Measurements from ENCODE around the gene C2CD4D.
"Not testable (repeated sequence)": the region's sequence is repeated elsewhere in the genome, so short reads cannot be mapped to it uniquely, and the experiment has no call there.

The C2CD4D gene

DNA sequence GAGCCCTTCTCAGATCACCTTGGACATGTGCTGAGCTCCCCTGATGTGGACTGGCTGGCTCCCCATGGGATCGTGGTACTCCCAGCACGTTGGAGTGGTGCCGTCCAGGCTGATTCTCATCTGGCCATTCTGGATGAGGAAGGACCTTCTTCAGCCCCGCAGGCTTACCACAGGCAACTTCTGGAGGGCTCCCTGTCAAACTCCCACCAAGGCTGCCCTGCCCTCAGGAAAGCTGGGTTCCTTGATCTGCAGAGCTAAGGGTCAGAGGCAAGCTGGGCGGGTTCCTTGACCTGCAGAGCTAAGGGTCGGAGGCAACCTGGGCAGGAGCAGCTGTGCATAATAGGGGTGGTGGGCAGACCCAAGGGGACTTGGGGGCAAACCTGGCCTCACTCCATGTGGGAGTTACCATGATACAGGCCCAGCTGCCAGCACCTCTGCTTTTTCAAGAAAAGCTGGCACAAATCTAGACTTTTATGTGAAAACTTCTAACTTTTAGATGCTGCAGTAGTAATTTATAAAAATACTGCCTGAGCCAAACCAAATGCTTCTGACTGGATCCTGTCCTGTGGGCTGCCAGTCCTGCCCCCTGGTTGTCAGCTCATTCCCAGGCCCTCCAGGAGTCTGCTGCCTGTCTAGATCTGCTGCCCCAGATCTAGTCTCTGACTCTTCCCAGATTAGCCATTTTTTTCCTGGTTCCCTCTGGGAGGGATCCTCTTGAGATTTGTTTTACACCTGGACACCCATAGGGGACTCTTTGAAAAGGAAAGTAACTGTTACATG is 19.5 kb upstream of the C2CD4D start:
- no peak for DNase-seq

DNA sequence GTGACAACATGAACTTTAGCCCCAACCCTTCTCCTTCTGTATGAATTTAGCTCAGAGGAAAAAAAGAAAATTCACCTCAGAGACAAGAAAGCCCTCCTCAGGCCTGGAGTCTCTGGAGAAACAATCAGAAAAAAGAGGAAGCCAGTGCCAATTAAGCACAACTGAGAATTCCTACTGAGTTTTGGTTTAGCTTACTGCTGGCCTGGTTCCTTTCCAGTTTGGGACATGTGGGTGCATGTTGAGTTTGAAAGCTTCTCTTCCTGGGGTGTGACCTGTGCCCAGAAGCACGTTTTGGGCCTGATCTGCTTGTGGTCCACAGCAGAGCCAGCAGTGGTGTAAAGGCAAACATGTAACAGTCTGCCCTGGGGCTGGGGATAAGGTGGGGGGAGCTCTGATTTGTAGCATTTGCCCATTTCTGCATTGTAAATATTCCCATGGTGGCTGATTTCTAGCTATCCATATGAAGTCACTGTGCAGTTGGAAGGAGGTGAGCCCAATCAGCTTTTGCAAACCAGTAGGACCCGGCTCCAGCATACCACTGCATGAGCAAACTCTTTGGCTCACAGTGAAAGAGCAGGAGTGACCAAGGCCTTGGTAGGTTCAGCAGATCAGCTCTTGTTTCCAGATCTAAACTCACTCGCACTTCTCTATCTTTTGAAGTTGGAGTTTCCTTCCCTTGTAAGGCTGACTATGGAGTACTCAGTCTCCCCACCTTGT is 18.6 kb upstream of the C2CD4D start:
- no peak for DNase-seq

DNA sequence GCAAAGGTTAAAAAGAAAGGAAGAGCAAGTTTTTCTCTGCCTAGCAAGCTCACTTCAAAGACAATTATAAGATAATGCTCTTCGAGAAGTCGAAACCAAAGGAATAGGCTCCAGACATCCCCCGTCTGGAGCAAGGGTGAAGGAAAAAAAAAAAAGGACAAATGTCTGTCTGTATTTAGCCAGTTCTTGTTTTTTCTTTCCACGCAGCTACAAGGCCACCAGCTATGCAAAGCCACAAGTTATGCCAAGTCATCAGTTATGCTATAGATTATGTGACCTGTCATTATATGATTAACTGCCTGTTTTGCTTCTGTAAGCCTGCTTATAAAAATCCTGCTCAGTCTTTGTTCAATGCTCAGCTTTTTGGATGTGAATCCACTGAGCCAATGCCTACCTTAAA is 16.3 kb upstream of the C2CD4D start:
- no peak for DNase-seq

DNA sequence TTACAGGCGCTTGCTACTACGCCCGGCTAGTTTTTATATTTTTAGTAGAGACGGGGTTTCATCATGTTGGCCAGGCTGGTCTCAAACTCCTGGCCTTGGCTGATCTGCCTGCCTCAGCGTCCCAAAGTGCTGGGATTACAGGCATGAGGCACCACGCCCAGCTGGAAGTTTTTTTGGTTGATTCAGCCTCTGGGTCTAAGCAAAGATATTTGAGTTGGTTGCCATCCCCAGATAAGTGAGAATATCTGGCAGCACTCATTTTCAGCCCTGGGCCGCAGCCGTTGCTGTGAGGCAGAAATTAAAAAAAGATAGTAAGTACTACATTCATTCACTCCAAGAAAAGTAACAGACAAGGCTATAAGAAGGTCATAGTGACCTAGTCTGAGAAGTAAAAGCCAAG is 15.9 kb upstream of the C2CD4D start:
- not testable (repeated sequence) for DNase-seq

DNA sequence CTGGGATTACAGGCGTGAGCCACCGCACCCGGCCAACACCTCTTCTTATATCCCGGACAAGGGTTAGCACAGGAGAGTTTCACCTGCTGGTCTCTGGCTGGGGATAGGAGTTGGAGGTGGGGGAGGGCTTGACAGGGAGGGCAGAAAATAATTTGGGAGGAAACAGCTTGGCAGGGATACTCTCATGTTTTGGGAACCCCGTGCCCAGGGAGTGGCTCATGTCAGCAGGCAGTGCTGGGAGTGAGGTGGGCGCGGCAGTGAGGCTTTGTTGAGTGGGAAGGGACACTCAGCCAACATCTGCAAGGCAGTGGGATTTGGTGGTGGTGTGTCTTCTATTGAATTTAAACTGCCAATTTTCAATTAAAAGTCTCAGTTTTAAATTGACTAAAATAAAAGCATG is 15.0 kb upstream of the C2CD4D start:
- DNase-seq, result no peak

DNA sequence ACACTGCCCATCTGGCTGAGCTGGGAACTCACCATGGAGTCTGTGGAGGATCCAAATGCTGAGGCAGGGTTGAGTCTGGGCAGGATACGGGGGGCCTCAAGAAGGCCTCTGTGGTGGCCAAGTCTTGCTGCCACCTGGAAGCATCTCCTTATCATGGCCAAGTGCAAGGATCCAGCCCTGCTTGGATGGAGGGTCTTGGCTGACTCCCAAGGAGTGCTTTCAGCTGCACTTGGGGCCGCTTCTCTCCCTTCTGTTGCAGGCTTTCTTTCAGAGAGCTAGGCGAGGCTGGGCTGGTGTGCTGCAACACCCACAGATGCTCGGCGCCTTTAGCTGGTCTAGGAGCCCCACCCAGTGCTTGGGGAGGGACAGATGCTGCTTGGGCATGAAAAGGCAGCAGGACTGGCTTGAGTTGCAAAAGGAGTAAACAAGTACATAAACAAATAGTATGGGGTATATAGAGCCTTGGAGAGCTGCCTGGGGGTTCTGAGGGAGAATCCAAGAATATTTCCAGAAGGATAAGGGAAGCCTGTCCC is 13.9 kb upstream of the C2CD4D start, which contains the start of gene THEM5:
Gene THEM5, minus strand, starts transcription at position 302 of the 533 bp plus-strand sequence. Its CDS starts 147 bp downstream, at position 155.
- peak in 2 of 56 donors; percentile 2 to 12 for DNase-seq

DNA sequence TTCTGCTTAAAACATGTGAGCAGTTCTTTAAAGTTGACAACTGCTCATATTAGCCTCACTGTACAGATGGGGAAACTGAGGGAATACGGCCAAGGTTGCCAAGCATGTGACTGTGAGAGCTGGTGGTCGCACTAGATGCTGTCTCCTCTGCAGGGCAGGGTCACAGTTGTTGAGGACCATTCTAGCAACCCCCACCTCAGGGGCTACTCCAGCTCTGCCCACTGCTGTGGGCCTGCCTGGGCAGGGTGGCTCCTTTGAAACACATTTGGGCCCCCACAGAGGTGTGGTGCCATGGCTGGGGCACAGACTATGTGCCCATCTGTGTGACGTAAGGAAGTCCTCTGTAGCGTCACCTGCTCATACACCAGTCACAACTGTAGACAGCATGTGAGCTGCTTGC is 13.1 kb upstream of the C2CD4D start:
- no peak for DNase-seq

DNA sequence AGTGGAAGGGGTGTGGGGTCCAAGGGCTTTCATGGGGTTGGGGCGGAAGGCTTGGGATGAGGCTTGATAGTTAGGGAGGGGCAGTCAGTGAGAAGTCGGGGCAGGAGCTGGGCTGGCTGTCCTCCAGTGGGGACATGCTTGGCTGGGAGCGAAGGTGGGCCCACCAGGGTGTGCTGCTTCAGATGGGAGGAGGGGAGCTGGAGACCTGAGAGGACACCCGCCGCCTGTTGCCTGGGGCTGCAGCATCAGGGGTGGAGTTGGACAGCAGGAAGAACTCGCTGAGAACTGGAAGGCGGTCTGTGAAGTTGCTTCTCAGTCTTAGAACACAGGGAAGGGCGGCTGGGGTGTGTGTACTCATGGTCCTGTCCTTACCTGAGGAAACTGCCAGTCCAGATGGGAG is 12.3 kb upstream of the C2CD4D start:
- DNase-seq, result no peak

DNA sequence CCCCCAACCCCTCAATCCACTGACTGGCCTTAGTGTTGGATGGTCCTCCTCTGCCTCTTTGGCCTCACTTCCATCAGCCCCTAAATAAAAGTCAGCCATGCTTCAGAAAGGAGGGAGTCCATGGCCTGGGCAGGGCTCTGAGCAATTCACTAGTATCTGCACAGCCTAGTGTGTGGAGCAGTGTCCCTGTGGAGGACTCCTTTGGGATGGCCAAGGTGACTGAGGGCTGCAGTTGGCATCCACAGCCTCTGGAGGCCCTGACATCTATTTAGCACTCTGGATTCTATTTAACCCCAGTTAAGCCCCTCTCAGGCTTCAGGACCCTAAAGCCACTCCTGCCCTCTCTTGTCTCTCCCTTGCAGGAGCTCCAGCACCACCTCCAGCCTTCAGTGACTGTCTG is 10.3 kb upstream of the C2CD4D start:
- DNase-seq, result no peak

DNA sequence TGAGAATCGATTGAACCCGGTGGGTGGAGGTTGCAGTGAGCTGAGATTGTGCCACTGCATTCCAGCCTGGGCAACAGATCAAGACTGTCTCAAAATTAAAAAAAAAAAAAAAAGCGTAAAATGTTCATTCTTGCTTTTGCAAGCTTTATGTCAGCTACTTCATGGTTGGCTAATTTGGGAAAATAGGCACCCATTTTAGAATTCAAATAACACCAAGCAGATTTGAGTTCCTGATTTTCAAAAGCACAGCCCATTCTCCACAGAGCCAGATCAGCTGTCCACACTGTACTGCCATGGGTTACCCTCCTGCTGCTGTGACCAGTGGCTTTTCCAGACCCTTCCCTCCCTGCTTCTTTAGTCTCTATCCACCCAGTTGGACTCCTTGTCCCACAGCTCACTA is 9.5 kb upstream of the C2CD4D start:
- DNase-seq, result no peak

DNA sequence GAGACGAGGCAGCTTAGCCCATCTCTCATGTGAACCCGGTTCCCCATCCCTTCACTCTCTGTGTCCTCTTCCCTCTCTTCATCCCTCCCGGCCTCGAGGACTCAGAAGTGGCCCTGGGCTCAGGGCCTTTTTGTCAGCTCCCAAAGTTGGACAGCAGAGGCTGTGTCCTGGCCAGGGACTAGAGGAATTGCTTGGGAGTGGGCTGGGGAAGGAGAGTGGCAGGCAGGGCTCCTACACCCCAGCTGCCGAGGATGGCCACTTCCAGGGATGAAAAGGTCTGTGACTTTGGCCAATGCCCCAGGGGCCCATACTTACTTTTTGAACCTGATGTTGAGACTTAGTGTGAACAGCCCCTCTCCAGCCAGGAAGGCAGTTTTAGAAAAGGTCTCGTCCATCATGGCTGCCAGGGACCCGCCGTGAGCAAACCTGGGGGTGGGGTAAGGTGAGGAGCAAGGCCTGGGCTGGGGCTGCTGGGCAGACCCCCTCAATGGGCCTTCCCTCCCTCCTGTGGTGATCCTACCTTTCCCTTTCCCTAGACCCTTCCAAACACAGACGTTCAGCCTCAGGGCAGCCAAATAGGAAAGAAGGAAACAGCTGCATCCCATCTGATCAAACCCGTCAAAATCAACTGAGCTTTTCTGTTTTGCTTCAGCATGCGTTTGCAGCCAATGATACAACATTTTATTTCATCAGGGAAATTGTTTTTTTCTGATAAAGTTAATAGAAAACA is 8.4 kb upstream of the C2CD4D start:
- DNase-seq, result no peak

DNA sequence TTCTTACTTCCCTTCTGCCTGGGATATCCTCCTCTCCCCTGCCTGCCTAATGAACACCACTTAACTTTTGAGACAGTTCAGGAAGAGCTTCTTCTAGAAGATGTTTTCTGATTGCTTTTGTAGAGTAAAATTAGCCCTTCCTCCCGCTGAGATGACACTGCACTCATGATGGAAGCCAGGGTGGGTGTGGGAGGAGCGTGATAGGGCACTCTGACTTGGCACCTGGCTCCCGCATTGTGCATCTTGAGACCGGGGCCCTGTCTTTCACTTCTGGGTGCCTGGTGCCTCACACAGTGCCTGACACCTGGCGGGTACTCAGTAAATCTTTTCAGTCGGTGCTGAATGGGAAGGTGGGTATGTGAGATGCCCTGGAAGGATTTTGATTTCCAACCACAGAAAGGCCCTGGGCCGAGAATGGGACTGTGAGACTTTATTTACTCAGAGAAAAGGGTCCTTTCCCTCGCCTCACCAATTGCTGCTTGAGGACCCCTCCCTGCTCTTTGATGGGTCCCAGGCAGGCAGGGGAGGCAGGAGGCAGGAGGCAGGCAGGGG is 7.1 kb upstream of the C2CD4D start:
- no peak for DNase-seq

DNA sequence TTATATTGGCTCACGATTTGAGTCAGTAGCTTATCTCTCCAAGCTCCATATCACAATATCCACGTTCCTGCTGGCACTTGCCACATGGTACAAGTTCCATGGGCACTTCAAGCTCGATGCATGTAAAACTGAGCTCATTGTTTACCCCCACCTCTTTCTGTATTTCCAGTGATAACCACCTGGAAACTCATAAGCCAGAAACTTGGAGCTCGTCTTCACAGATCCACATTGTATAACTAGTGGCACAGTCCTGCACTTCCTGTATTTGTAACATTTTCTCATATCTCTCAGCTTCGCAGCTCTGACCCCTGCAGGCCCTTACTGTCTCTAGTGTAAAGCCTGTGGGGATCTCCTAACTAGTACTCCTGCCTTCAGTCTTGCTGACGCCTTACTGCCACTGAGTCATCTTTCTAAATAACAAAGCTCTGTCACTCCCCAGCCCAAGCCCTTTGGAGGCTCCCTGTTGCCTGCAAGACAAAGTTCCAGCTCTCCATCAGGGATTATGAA is 6.5 kb upstream of the C2CD4D start:
- no peak for DNase-seq

DNA sequence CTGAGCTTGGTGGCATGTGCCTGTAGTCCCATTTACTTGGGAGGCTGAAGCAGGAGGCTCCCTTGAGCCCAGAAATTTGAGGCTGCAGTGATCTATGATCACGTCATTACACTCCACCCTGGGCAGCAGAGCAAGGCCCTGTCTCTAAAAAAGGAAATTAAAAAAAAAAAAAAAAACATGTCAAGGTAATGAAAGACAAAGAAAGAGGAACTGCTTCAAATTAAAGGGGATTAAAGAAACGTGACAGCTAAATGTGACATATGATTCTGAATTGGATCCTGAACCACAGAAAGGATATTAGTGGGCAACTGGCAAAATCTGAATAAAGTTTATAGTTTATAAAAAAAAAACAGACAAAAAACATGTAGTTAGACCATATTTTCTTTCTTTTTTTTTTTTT is 3.8 kb upstream of the C2CD4D start:
- DNase-seq, result no peak

DNA sequence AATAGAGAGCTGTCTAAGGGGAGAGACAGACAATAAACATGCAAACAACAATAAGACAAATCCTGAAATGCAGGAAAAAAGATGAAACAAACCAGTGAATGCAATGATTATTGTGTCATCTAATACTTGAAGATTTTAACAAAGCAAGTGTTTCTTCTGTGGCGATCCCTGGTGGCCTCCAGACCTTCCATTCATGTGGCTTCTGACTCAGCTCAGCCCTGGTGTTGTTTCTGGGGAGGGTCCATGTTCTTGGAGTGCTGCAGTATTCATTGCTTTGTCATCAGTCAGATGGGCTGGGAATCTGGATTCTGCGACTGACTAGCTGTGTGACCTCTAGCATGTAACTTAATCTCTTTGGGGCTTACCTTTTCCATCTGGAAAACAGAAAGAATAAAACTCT is 1.5 kb upstream of the C2CD4D start:
- DNase-seq, result peak in 6 of 56 donors; percentile 5 to 27 (median 10)

DNA sequence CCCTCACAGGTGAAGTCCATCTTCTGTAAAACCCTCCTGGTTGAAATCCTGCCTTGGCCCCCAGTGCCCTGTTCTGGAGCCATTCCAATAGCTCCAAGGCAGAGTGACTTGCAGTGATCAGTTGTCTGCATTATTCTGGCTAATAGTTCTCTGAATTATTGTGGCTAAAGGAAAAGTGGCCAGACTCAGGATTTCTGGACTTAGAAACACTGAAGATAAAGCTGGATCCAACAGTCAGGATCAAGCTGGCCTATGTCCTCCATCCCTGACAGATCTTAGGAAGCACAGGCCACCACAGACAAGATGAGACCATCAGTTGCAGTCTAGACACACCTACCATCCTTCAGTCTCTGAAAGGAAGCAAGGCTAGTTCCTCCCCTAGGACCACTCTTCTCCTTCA is 801 bp upstream of the C2CD4D start:
- DNase-seq, result no peak

DNA sequence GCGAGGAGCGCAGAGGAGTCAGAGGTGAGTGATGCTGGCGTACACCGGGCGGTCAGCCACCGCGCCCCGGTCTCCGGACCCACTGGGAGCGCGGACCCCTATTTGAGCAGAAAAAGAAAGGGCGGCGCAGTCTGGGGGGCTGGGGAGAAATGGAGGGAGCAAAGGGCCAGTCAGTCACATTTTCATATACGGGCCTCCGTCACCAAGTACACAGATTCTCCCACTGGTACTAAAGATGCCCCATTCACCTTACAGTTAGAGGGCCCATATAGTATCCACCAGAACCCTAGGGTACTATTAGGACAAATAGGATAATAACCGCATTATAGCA is 573 bp downstream of the C2CD4D start:
- DNase-seq, result peak in 1 of 56 donors; percentile 33

DNA sequence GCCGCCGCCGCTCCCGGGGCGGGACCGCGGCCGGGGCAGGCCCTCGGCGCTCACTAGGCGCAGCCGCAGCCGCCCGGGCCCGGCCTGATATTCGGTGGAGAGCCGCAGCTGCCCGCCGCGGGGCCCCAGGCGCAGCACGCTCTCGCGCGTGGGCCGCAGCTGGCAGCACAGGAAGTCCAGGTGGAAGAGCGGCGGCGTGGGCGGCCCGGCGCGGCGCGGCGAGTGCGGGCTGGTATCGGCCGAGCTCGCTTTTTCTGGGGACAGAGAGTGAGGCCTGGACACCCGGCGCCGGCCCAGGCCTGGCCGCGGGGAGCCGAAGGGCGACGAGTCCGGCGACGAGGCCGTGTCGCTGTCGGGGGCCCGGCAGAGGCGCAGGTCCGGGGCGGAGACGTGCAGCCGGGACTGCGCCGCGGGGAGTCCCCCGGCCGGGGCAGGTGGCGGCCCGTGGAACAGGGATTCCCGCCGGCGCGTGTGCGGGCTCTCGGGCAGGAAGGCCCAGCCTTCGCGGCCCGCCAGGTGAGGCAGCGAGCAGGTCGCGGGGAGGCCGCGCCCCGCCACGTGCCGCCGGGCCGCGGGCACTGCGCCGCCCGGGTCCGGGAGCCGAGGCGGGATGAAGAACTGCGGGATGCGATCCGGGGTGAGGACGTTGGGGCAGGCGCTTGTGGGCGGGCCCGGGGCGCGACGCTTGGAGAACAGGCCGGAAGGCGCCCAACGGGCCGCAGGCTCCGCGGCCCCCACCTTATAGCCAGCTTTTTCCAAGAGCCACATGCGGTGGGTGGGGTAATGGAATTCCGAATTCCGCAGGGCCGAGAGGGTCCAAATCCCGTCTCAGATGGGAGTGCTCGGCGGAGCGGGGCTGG is 1.2 kb downstream of the C2CD4D start:
- peak in 1 of 56 donors; percentile 16 for DNase-seq

DNA sequence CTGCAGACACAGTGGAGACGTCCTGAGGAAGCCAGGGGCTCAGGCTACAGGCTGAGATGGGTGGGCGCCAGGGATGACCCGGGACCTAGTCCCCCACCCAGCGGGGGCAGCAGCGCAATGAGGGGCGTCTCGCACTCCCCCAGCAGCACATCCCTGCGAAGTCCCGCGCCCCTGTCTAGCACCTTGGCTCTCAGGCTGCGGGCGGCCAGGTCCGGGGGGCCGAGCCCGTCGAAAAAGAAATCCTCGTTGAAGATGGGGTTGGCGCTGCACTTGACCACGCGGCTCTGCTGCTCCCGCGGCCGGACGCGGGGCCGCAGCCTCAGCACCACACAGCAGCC is 1.8 kb downstream of the C2CD4D start:
- no peak for DNase-seq

DNA sequence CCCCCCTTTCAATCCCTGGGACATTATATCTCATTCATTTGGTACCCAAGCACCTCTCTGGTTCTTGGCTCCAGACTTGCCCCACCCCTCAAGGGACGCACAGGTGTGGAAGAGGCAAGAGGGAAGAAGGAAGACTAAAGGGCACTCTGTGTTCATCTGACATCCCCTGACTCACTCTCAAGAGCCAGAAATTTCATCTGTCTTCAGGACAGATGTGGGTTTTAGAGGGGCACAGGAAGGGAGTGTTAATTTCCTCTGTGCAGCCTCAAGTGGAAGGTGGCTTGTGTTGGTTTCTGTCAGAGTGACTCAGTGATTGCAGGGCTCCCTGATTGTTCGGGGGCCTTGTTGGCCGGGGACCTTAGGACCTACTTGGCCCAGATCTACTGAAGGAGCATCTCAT is 2.4 kb downstream of the C2CD4D start:
- DNase-seq, result no peak

DNA sequence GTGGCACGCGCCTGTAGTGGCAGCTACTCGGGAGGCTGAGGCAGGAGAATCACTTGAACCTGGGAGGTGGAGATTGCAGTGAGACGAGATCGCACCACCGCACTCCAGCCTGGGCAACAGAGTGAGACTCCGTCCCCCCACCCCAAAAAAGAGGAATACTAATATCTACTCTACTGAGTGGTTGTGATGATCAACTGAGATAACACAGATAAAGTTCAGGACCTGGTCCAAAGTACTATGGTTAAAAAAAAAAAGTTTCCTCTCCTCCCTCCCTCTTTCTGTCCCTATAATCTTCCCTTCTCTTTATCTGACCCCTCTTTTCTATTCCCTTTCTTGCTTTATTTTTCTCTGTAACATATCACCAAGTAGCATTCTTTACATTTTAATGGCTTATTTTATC is 4.0 kb downstream of the C2CD4D start:
- no peak for DNase-seq
